Upper lobe of right lung (tissue), 1 donor: ENCODE data around the gene FBN1. TPM values are rescaled to one million over a fixed set of nuclear protein-coding genes. Genes with fewer than 3 reads are reported as not detected.
A peak's percentile ranks its signal among the peaks of the same experiment; 100 is the strongest.

Source experiments
- ATAC-seq: fragments of 200-7000 bp; cut with Tn5 transposase; one replicate; pipeline ENCODE4 v1.9.1; 2020; ENCODE audit warnings: mild to moderate bottlenecking, moderate library complexity
- DNase-seq: peaks from one replicate; pipeline ENCODE4 v3.0.0-alpha.2; 2020
- H3K27ac ChIP-seq: fragments of 200-600 bp; one replicate; pipeline ENCODE4 v1.8.0; 2022
- H3K27me3 ChIP-seq: fragments of 200-600 bp; one replicate; pipeline ENCODE4 v1.8.0; 2022; ENCODE audit warnings: mild to moderate bottlenecking
- H3K36me3 ChIP-seq: fragments of 200-600 bp; one replicate; pipeline ENCODE4 v1.8.0; 2022
- H3K4me1 ChIP-seq: fragments of 200-600 bp; one replicate; pipeline ENCODE4 v1.8.0; 2022
- H3K4me3 ChIP-seq: fragments of 200-600 bp; one replicate; pipeline ENCODE4 v1.8.0; 2022; ENCODE audit warnings: mild to moderate bottlenecking
- H3K9me3 ChIP-seq: fragments of 200-600 bp; one replicate; pipeline ENCODE4 v1.8.0; 2022
- CTCF ChIP-seq: fragments of 200-600 bp; IDR thresholded peaks from one replicate; pipeline ENCODE4 v1.8.0; 2022; ENCODE audit warnings: antibody characterized with exemption
- intact Hi-C: fragments of 100-400 bp; cut with DNase I; formaldehyde crosslinking; loops from one replicate; pipeline ENCODE4 v1.11.0; 2022
- total RNA-seq: library from RNA; stranded (reverse); fragmentation: NEBNext Ultra II Directional; extraction: Animal tissue kit (Norgen Biotek cat#: 25700); gene quantifications from one replicate; pipeline ENCODE4 v1.2.1, GENCODE V29; 2021
- donor health status: DM: no; HTN: yes; CAD: no; lungs with severe emphysema.

FBN1 gene
- total RNA-seq, 1 donor from 2014 or later, result 46.9 TPM

- H3K4me3 ChIP-seq, result no peak overlapping the region
- intact Hi-C loops, result no loop called here
- no peaks in the 10 kb centered on the region for H3K36me3 ChIP-seq
- H3K4me1 ChIP-seq, result no peaks in the 10 kb centered on the region
- DNase-seq, result no peak
- no peak for TF ChIP-seq CTCF
- H3K9me3 ChIP-seq, result no peaks in the 10 kb centered on the region
- no peak for ATAC-seq
- H3K27me3 ChIP-seq, result no peaks in the 10 kb centered on the region
- H3K27ac ChIP-seq, result no peak overlapping the region
Measured at GRCh38 chr15:48406911-48407310, 238.6 kb downstream of the FBN1 start.

DNA sequence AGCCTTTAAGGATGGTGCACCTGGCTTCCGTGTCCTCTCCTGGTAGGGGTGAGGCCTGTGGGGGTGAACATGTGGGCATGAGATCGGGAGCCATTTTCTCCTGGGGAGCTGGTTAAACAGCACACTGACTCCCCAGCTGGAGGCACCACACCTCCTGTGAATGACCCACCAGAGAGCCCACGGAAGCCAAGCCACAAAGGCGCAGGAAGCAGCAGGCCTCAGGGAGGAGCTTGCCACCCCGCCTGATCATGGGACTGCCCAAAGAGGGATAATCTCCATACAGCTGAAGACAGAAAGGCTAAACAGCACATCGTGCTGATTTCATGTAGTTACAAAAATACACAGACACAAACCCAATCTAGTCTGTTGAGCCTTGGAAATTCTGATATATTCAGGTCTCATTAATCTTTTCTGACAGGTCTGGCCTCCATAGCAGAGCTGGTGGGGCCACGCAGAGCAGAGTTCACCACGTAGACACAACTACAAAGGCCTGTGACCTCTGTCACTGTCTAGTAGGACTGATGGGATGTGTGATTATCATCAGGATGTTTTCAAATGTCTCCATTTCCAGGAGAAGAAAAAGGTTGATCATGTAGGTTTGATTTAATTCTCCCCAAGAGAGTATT lies 239.1 kb downstream of the FBN1 start:
- H3K9me3 ChIP-seq, result no peaks in the 10 kb centered on the region
- H3K36me3 ChIP-seq, result no peaks in the 10 kb centered on the region
- no peak for TF ChIP-seq CTCF
- intact Hi-C loops, result no loop called here
- DNase-seq (no peak), ATAC-seq (no peak)
- no peaks in the 10 kb centered on the region for H3K4me1 ChIP-seq
- H3K4me3 ChIP-seq, result no peak overlapping the region
- no peak overlapping the region for H3K27ac ChIP-seq
- no peaks in the 10 kb centered on the region for H3K27me3 ChIP-seq

DNA sequence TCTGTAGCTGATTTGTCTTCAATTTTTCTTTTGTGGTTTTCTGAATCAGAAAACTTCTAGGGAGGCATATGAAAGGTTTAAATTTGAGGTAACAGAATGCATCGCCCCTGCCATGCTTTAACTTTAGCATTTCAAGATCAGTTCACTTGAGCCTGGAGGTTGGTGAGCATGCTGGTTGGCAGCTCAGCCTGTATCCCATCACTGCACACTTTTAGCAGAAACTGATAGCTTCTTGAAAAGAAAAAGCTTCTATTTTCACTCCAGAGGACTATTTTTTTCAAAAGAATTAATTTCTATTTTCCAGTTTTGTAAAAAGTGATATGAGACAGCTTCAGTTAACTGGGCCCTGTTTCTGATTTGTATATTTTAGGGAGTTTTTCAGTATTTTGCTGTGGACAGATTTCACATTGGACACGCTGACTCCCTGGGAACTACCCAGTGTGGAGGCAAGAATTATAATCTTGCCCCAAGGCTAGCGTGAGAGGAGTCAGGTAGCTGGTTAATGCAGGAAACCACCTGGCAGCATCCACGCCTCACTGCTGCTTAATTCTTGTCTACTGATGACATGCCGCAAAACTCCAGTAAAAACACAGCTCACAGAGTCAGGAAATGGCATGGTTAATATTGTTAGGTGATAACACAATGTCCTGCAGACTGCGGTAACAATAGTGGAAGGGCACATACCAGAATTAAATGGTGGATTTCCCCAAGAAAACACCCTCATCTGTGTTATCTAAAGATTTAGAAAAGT lies 242.9 kb downstream of the FBN1 start:
- H3K27me3 ChIP-seq, result no peaks in the 10 kb centered on the region
- H3K36me3 ChIP-seq, result no peaks in the 10 kb centered on the region
- H3K9me3 ChIP-seq, result no peaks in the 10 kb centered on the region
- ATAC-seq, result no peak
- H3K4me3 ChIP-seq, result no peak overlapping the region
- peaks cover 8% of the 10 kb centered on the region for H3K4me1 ChIP-seq
- DNase-seq, result no peak
- TF ChIP-seq CTCF, result no peak
- no peak overlapping the region for H3K27ac ChIP-seq
- intact Hi-C loops, result no loop called here

- H3K27me3 ChIP-seq, result no peaks in the 10 kb centered on the region
- intact Hi-C loops, result no loop called here
- H3K9me3 ChIP-seq, result no peaks in the 10 kb centered on the region
- DNase-seq (no peak), ATAC-seq (no peak)
- H3K27ac ChIP-seq, result no peak overlapping the region
- no peak for TF ChIP-seq CTCF
- H3K4me1 ChIP-seq, result peaks cover 15% of the 10 kb centered on the region
- H3K4me3 ChIP-seq, result no peak overlapping the region
- H3K36me3 ChIP-seq, result no peaks in the 10 kb centered on the region
Measured at GRCh38 chr15:48400086-48400485, 245.4 kb downstream of the FBN1 start.

- ATAC-seq (peak; percentile 51), DNase-seq (peak; percentile 70)
- peaks cover 15% of the 10 kb centered on the region for H3K4me1 ChIP-seq
- H3K27me3 ChIP-seq, result no peaks in the 10 kb centered on the region
- intact Hi-C loops, result no loop called here
- H3K27ac ChIP-seq, result no peak overlapping the region
- H3K36me3 ChIP-seq, result no peaks in the 10 kb centered on the region
- H3K9me3 ChIP-seq, result no peaks in the 10 kb centered on the region
- no peak overlapping the region for H3K4me3 ChIP-seq
- no peak for TF ChIP-seq CTCF
Measured at GRCh38 chr15:48397841-48398240, 247.7 kb downstream of the FBN1 start.
